HepG2 (cell line): ENCODE results near the gene WNT4.

Experiments used
- CTCF ChIP-seq: sonication (generic); formaldehyde crosslinking; IDR thresholded peaks from 2 replicates; pipeline ENCODE4 v1.5.0; 2020; ENCODE audit warnings: mild to moderate bottlenecking, missing genetic modification reagents, moderate library complexity
- FIP1L1 ChIP-seq: fragments of 200-400 bp; formaldehyde crosslinking; IDR thresholded peaks from 2 replicates; pipeline ENCODE4 v1.6.1; 2018; ENCODE audit warnings: low read depth, mild to moderate bottlenecking, low read length, moderate library complexity, borderline replicate concordance; ENCODE audit not compliant: insufficient read depth
- JUND ChIP-seq: sonication (generic); formaldehyde crosslinking; IDR thresholded peaks from 2 replicates; pipeline ENCODE4 v1.8.0; 2022; ENCODE audit warnings: mild to moderate bottlenecking, missing genetic modification reagents
- KMT2B ChIP-seq: IDR thresholded peaks from 2 replicates; pipeline ENCODE4 v1.6.1; 2016; ENCODE audit warnings: missing genetic modification reagents, missing compliant biosample characterization
- MAZ ChIP-seq, 2 experiments: sonication (generic) in 1 of 2; formaldehyde crosslinking in 1 of 2; IDR thresholded peaks; 2 replicates each; pipeline versions ENCODE4 v1.5.0 to v1.6.1; 2012 to 2020; ENCODE audit warnings: low read depth in 2 of 2, mild to moderate bottlenecking in 2 of 2, borderline replicate concordance in 1 of 2, improper control_type of control experiment in 1 of 2, low read length in 1 of 2, missing genetic modification reagents in 1 of 2, moderate library complexity in 1 of 2
- MTA1 ChIP-seq: sonication (generic); formaldehyde crosslinking; IDR thresholded peaks from 2 replicates; pipeline ENCODE4 v1.4.0; 2020; ENCODE audit warnings: missing genetic modification reagents, mild to moderate bottlenecking, borderline replicate concordance
- MZF1 ChIP-seq: sonication (generic); formaldehyde crosslinking; IDR thresholded peaks from 2 replicates; pipeline ENCODE4 v1.8.1; 2023; ENCODE audit warnings: mild to moderate bottlenecking, missing genetic modification reagents, borderline replicate concordance
- PATZ1 ChIP-seq: sonication (generic); formaldehyde crosslinking; IDR thresholded peaks from 2 replicates; pipeline ENCODE4 v1.4.0; 2020; ENCODE audit warnings: missing genetic modification reagents
- RBM22 ChIP-seq: fragments of 200-400 bp; formaldehyde crosslinking; optimal IDR thresholded peaks from 2 replicates; pipeline ENCODE3; 2017; ENCODE audit warnings: mild to moderate bottlenecking, low read length, moderate library complexity
- ZIK1 ChIP-seq: sonication (generic); formaldehyde crosslinking; IDR thresholded peaks from 2 replicates; pipeline ENCODE4 v1.5.0; 2020; ENCODE audit warnings: mild to moderate bottlenecking, low read depth, missing genetic modification reagents, borderline replicate concordance
- ZNF121 ChIP-seq: sonication (generic); formaldehyde crosslinking; IDR thresholded peaks from 2 replicates; pipeline ENCODE4 v1.5.0; 2020; ENCODE audit warnings: mild to moderate bottlenecking, missing genetic modification reagents
- TF ChIP-seq, protein P1 (sequence below): sonication (generic); formaldehyde crosslinking; IDR thresholded peaks from 2 replicates; pipeline ENCODE4 v1.8.0; 2022; ENCODE audit warnings: mild to moderate bottlenecking, missing genetic modification reagents, borderline replicate concordance
- TF ChIP-seq, protein P2 (sequence below): sonication (generic); formaldehyde crosslinking; IDR thresholded peaks from 2 replicates; pipeline ENCODE4 v1.4.0; 2020; ENCODE audit warnings: missing genetic modification reagents

DNA sequence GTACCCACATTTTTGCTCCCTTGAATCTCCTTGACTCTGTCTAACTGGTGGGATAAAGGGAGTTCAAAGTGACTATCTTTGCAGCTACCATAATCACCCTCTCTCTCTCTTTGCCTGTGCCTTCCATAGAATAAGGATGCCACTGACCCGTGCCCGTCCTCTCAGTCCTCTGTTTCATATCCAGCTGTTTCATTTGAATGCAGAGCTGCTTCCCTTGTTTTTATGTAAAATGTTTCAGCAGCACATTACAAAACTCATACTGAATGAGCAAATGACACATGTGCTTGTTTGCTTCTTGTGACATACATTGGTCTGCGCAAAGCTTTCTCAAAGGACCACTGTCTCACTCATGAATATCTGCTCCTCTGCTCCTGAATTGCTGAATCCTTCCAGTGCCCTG is 52.0 kb downstream of the WNT4 start:
- TF ChIP-seq JUND (CRISPR knock-in tag) (no peak), MTA1 (no peak), FIP1L1 (no peak), MZF1 (no peak), CTCF (CRISPR knock-in tag) (no peak), ZNF121 (CRISPR knock-in tag) (no peak), MAZ (IDR thresholded peaks at IDR 0.05; ENCODE audit: borderline replicate concordance, low read depth, low read length) (no peak), MAZ (CRISPR knock-in tag; IDR thresholded peaks at IDR 0.05; ENCODE audit: low read depth) (no peak), ZIK1 (no peak), KMT2B (CRISPR knock-in tag) (no peak), PATZ1 (no peak), RBM22 (peak; percentile 65)
- TF ChIP-seq, protein P1, sequence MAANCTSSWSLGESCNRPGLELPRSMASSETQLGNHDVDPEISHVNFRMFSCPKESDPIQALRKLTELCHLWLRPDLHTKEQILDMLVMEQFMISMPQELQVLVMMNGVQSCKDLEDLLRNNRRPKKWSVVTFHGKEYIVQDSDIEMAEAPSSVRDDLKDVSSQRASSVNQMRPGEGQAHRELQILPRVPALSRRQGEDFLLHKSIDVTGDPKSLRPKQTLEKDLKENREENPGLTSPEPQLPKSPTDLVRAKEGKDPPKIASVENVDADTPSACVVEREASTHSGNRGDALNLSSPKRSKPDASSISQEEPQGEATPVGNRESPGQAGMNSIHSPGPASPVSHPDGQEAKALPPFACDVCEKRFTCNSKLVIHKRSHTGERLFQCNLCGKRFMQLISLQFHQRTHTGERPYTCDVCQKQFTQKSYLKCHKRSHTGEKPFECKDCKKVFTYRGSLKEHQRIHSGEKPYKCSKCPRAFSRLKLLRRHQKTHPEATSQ (CRISPR knock-in tag): no peak
- TF ChIP-seq, protein P2, sequence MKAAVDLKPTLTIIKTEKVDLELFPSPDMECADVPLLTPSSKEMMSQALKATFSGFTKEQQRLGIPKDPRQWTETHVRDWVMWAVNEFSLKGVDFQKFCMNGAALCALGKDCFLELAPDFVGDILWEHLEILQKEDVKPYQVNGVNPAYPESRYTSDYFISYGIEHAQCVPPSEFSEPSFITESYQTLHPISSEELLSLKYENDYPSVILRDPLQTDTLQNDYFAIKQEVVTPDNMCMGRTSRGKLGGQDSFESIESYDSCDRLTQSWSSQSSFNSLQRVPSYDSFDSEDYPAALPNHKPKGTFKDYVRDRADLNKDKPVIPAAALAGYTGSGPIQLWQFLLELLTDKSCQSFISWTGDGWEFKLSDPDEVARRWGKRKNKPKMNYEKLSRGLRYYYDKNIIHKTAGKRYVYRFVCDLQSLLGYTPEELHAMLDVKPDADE (CRISPR knock-in tag): no peak
